ENCODE data around the gene ABCC8. TPM values are rescaled to one million over a fixed set of nuclear protein-coding genes. Genes with fewer than 3 reads are reported as not detected.

ABCC8 gene
- total and polyA plus RNA-seq, 2 donors (not counting 1 experiment from before 2014, with no cell fraction given), result 0.03 to 0.17 TPM

GRCh38 chr11:17387254-17387653 lies 89.4 kb downstream of the ABCC8 start:
- WGBS (ENCODE audit: insufficient coverage), result 97% methylated on average over 20 of the region's 20 CpGs
- Histone ChIP-seq H3K36me3 (replicated peaks in 1 of 2; ENCODE audit: control extremely low read depth in 1 of 2, control insufficient read depth in 1 of 2, extremely low read depth in 1 of 2, insufficient read depth in 2 of 2, low read length in 1 of 2) (no peaks in the 10 kb centered on the region), H3K4me2 (replicated peaks; ENCODE audit: low read depth, low read length, poor library complexity, severe bottlenecking) (no peak overlapping the region), H3K9me3 (ENCODE audit: control extremely low read depth in 1 of 3, control insufficient read depth in 2 of 3, insufficient read depth in 1 of 3, low read length in 2 of 3) (no peaks in the 10 kb centered on the region), H3K4me1 (ENCODE audit: control insufficient read depth in 2 of 2, insufficient read depth in 2 of 2, low read length in 2 of 2) (peaks cover 4 to 33% of the 10 kb centered on the region in 2 donors), H2AFZ (ENCODE audit: insufficient read depth, low read depth, low read length, poor library complexity, severe bottlenecking) (no peak overlapping the region), H3K27me3 (replicated peaks in 1 of 4; ENCODE audit: control extremely low read depth in 1 of 4, control insufficient read depth in 3 of 4, insufficient read depth in 4 of 4, low read length in 3 of 4) (peaks cover 0 to 2% (median 0%) of the 10 kb centered on the region in 4 experiments), H3K9ac (ENCODE audit: low read length) (no peak overlapping the region), H4K20me1 (ENCODE audit: control insufficient read depth, insufficient read depth, low read length, poor library complexity, severe bottlenecking) (no peaks in the 10 kb centered on the region), H3K79me2 (ENCODE audit: control insufficient read depth, insufficient read depth, low read length) (no peaks in the 10 kb centered on the region), H3K27ac (ENCODE audit: low read length in 2 of 2) (no peak overlapping the region), H3K4me3 (ENCODE audit: control extremely low read depth in 1 of 5, extremely low read depth in 1 of 5, insufficient read depth in 1 of 5, low read depth in 2 of 5, low read length in 4 of 5) (no peak overlapping the region)
- no peak for DNase-seq
- Mint-ChIP-seq H3K27ac (peak overlapping the region; percentile 32), H3K4me1 (peaks cover 16% of the 10 kb centered on the region), H3K4me3 (peak overlapping the region; percentile 72), H3K27me3 (peaks cover 5% of the 10 kb centered on the region), H3K9me3 (ENCODE audit: insufficient read depth) (no peaks in the 10 kb centered on the region)
- no peak for TF ChIP-seq EZH2 (IDR thresholded peaks at IDR 0.05; ENCODE audit: borderline replicate concordance, insufficient read depth, low read depth, low read length, poor library complexity, severe bottlenecking)
- no peak for TF ChIP-seq CTCF (IDR thresholded peaks at IDR 0.05)
- ChIA-PET POLR2A (no interaction called here), CTCF (interaction anchor here (1.2 to 5.4 kb wide), 4 partner anchors 12 to 141 kb away, joined by 3 to 31 read pairs (median 5); no protein-coding TSS in a partner anchor)
- ATAC-seq (ENCODE audit: low read depth), result no peak
- intact Hi-C loops (cut with micrococcal nuclease), result loop anchor here (5.0 to 10.0 kb wide), 2 partner anchors 310 to 628 kb away; partner anchors contain the start of genes RPS13 and SERGEF

GRCh38 chr11:17386331-17387084 lies 90.1 kb downstream of the ABCC8 start:
- Mint-ChIP-seq H3K4me3 (peak overlapping the region; percentile 19), H3K27ac (no peak overlapping the region), H3K9me3 (ENCODE audit: insufficient read depth) (no peaks in the 10 kb centered on the region), H3K27me3 (peaks cover 5% of the 10 kb centered on the region), H3K4me1 (peaks cover 16% of the 10 kb centered on the region)
- Histone ChIP-seq H4K20me1 (ENCODE audit: control insufficient read depth, insufficient read depth, low read length, poor library complexity, severe bottlenecking) (no peaks in the 10 kb centered on the region), H3K9ac (ENCODE audit: low read length) (no peak overlapping the region), H3K9me3 (ENCODE audit: control extremely low read depth in 1 of 3, control insufficient read depth in 2 of 3, insufficient read depth in 1 of 3, low read length in 2 of 3) (no peaks in the 10 kb centered on the region), H2AFZ (ENCODE audit: insufficient read depth, low read depth, low read length, poor library complexity, severe bottlenecking) (no peak overlapping the region), H3K4me2 (replicated peaks; ENCODE audit: low read depth, low read length, poor library complexity, severe bottlenecking) (no peak overlapping the region), H3K79me2 (ENCODE audit: control insufficient read depth, insufficient read depth, low read length) (no peaks in the 10 kb centered on the region), H3K27ac (ENCODE audit: low read length in 2 of 2) (no peak overlapping the region), H3K36me3 (replicated peaks in 1 of 2; ENCODE audit: control extremely low read depth in 1 of 2, control insufficient read depth in 1 of 2, extremely low read depth in 1 of 2, insufficient read depth in 2 of 2, low read length in 1 of 2) (no peaks in the 10 kb centered on the region), H3K27me3 (replicated peaks in 1 of 4; ENCODE audit: control extremely low read depth in 1 of 4, control insufficient read depth in 3 of 4, insufficient read depth in 4 of 4, low read length in 3 of 4) (peaks cover 0 to 2% (median 0%) of the 10 kb centered on the region in 4 experiments), H3K4me3 (ENCODE audit: control extremely low read depth in 1 of 5, extremely low read depth in 1 of 5, insufficient read depth in 1 of 5, low read depth in 2 of 5, low read length in 4 of 5) (no peak overlapping the region), H3K4me1 (ENCODE audit: control insufficient read depth in 2 of 2, insufficient read depth in 2 of 2, low read length in 2 of 2) (peaks cover 4 to 28% of the 10 kb centered on the region in 2 donors)
- CTCF ChIA-PET, result interaction anchor here (0.8 to 5.4 kb wide), 5 partner anchors 12 to 142 kb away, joined by 3 to 31 read pairs (median 4); no protein-coding TSS in a partner anchor
- intact Hi-C loops (cut with micrococcal nuclease), result loop anchor here (5.0 to 10.0 kb wide), 2 partner anchors 309 to 628 kb away; partner anchors contain the start of genes RPS13 and SERGEF
- 81% methylated on average over 23 of the region's 23 CpGs for WGBS (ENCODE audit: insufficient coverage)
- TF ChIP-seq EZH2 (IDR thresholded peaks at IDR 0.05; ENCODE audit: borderline replicate concordance, insufficient read depth, low read depth, low read length, poor library complexity, severe bottlenecking), result no peak
- TF ChIP-seq CTCF (IDR thresholded peaks at IDR 0.05), result peak; percentile 50
- DNase-seq, result peak; percentile 61
- no peak for ATAC-seq (ENCODE audit: low read depth)
- POLR2A ChIA-PET, result no interaction called here

Data from B cell (primary cell).